Thoracic aorta (tissue), 2 donors: Measurements from ENCODE around the gene TTLL3. TPM values are rescaled to one million over a fixed set of nuclear protein-coding genes. Genes with fewer than 3 reads are reported as not detected.
A peak's percentile ranks its signal among the peaks of the same experiment; 100 is the strongest.

Experiments
- ATAC-seq: fragments of 150-250 bp; one replicate; pipeline ENCODE4 v1.8.0; 2017; ENCODE audit warnings: low read depth; ENCODE audit not compliant: insufficient number of reproducible peaks, low FRiP score
- DNase-seq: peaks from one replicate; pipeline ENCODE4 v3.0.0-alpha.2; 2020; ENCODE audit warnings: low spot score
- H3K27ac ChIP-seq, 2 donors: fragments of 200-600 bp; sonication (generic); 1 replicate in 1 of 2; 2 replicates in 1 of 2; pipeline ENCODE4 v1.5.1; 2016; ENCODE audit warnings: mild to moderate bottlenecking in 2 of 2, moderate library complexity in 2 of 2
- H3K27me3 ChIP-seq: fragments of 200-600 bp; sonication (generic); replicated peaks from 2 replicates; pipeline ENCODE4 v1.6.0; 2016; ENCODE audit warnings: mild to moderate bottlenecking; ENCODE audit not compliant: insufficient read depth
- H3K36me3 ChIP-seq: fragments of 200-600 bp; sonication (generic); one replicate; pipeline ENCODE4 v1.5.1; 2016
- H3K4me1 ChIP-seq, 2 donors: fragments of 200-600 bp; sonication (generic); 1 replicate in 1 of 2; 2 replicates in 1 of 2; pipeline versions ENCODE4 v1.5.1 to v1.6.0; 2016; ENCODE audit warnings: low read depth in 2 of 2, mild to moderate bottlenecking in 1 of 2; ENCODE audit not compliant: control insufficient read depth in 1 of 2
- H3K4me3 ChIP-seq: fragments of 200-600 bp; sonication (generic); 2 replicates; pipeline ENCODE4 v1.5.1; 2016; ENCODE audit warnings: mild to moderate bottlenecking
- H3K9me3 ChIP-seq: fragments of 200-600 bp; sonication (generic); 2 replicates; pipeline ENCODE4 v1.5.1; 2016
- CTCF ChIP-seq: fragments of 200-600 bp; sonication (generic); IDR thresholded peaks from one replicate; pipeline ENCODE4 v1.5.1; 2019; ENCODE audit warnings: antibody characterized with exemption
- total RNA-seq, 2 donors: library from RNA; depleted of rRNA; stranded (reverse); fragments of >200 nt; gene quantifications; one replicate each; pipeline versions ENCODE4 v1.1.0 to v1.2.3, GENCODE V29; 2016

TTLL3 gene
- total RNA-seq, 2 donors from 2014 or later = 77.0 to 91.9 TPM

GRCh38 chr3:9786209-9786739 is 23.8 kb upstream of the TTLL3 start:
- H3K4me1 ChIP-seq = peaks cover 6 to 9% of the 10 kb centered on the region in 2 donors
- DNase-seq (no peak), ATAC-seq (no peak)
- H3K4me3 ChIP-seq = no peak overlapping the region
- peaks cover 26% of the 10 kb centered on the region for H3K36me3 ChIP-seq
- H3K9me3 ChIP-seq = no peaks in the 10 kb centered on the region
- no peak overlapping the region for H3K27ac ChIP-seq
- no peaks in the 10 kb centered on the region for H3K27me3 ChIP-seq
- TF ChIP-seq CTCF = no peak

- H3K36me3 ChIP-seq = peaks cover 24% of the 10 kb centered on the region
- no peaks in the 10 kb centered on the region for H3K27me3 ChIP-seq
- no peak overlapping the region for H3K27ac ChIP-seq
- DNase-seq = no peak
- peak; percentile 20 for TF ChIP-seq CTCF
- no peak overlapping the region for H3K4me3 ChIP-seq
- no peak for ATAC-seq
- H3K9me3 ChIP-seq = no peaks in the 10 kb centered on the region
- H3K4me1 ChIP-seq = peaks cover 12 to 16% of the 10 kb centered on the region in 2 donors
Measured at GRCh38 chr3:9786825-9787669, 23.0 kb upstream of the TTLL3 start.

- Histone ChIP-seq H3K27me3 (no peaks in the 10 kb centered on the region), H3K27ac (no peak overlapping the region), H3K4me3 (no peak overlapping the region), H3K36me3 (peaks cover 22% of the 10 kb centered on the region), H3K4me1 (peaks cover 12 to 16% of the 10 kb centered on the region in 2 donors), H3K9me3 (no peaks in the 10 kb centered on the region)
- ATAC-seq = no peak
- DNase-seq = no peak
- TF ChIP-seq CTCF = no peak
Measured at GRCh38 chr3:9787714-9788113, 22.3 kb upstream of the TTLL3 start.

DNA sequence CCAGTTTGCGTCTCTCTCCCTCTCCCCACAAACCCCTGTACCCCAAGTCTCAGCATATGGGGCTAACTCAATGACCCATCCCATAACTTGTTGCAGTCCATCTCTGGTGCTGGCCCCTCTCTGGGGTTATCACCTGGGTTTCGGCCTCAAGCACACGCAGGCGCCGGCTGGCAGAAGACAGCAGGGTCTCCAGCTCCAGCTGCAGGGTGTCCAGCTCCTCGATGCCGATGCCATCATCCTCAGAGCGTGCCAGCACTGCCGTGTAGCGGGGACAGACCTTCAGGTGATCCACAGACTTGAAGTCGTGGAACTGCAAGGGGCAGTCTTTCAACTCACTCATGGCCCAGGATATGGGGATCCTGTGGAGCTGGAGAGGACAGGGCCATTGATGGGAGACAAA is 18.9 kb upstream of the TTLL3 start:
- H3K4me1 ChIP-seq = peaks cover 17 to 40% of the 10 kb centered on the region in 2 donors
- no peak for ATAC-seq
- no peaks in the 10 kb centered on the region for H3K27me3 ChIP-seq
- no peak for DNase-seq
- H3K27ac ChIP-seq = peak overlapping the region; percentile 18 to 99
- peaks cover 12% of the 10 kb centered on the region for H3K36me3 ChIP-seq
- no peaks in the 10 kb centered on the region for H3K9me3 ChIP-seq
- TF ChIP-seq CTCF = no peak
- H3K4me3 ChIP-seq = peak overlapping the region; percentile 99

DNA sequence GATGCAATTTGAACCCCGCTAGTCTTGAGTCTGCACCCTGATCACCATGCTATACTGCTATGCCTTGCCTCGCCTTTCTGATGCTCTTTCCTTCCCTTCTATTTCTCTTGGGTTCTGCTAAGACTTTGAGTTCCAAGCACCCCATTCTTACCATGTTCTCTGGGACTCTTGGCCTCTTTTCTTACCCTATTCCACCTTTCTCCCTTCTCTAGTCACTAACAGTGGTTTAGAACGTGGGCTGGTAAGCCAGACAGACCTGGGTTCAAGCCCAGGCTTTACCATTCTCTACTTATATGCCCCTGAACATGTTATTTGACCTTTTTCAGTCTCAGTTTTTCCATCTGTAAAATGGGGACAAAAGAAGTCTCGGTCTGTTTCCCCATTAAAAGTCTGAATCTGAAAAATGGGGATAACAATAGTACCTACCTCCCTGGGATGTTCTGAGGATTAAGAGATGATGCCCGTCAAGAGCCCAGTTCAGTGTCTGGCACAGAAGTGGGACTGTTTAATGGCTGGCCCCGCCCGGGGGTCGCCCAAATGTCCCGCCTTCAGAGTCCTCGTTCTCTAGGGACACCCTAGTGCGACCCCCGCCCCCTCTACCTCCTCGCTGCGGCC is 18.2 kb upstream of the TTLL3 start:
- Histone ChIP-seq H3K36me3 (peaks cover 13% of the 10 kb centered on the region), H3K9me3 (no peaks in the 10 kb centered on the region), H3K4me1 (peaks cover 17 to 40% of the 10 kb centered on the region in 2 donors), H3K4me3 (peak overlapping the region; percentile 99), H3K27me3 (no peaks in the 10 kb centered on the region), H3K27ac (peak overlapping the region; percentile 99)
- no peak for TF ChIP-seq CTCF
- DNase-seq = no peak
- ATAC-seq = peak; percentile 7
